Esophagus squamous epithelium (tissue), 5 donors: ENCODE measurements around the gene FOXC1. TPM values are rescaled to one million over a fixed set of nuclear protein-coding genes. Genes with fewer than 3 reads are reported as not detected.

ENCODE experiments used
- DNase-seq: peaks from one replicate; lab custom pipeline; 2025; lab: John Stamatoyannopoulos, UW
- H3K27ac ChIP-seq, 4 donors: fragments of 200-600 bp; sonication (generic); one replicate each; pipeline ENCODE4 v1.5.1; 2016 to 2019; ENCODE audit warnings: mild to moderate bottlenecking in 1 of 4
- H3K27me3 ChIP-seq, 4 donors: fragments of 200-600 bp; sonication (generic); 1 replicate in 3 of 4; 2 replicates in 1 of 4; pipeline versions ENCODE4 v1.5.1 to v1.6.0; 2017 to 2021; ENCODE audit warnings: antibody characterized with exemption in 1 of 4
- H3K36me3 ChIP-seq, 3 donors: fragments of 200-600 bp; sonication (generic); one replicate each; pipeline ENCODE4 v1.5.1; 2016 to 2019
- H3K4me1 ChIP-seq, 3 donors: fragments of 200-600 bp; sonication (generic); one replicate each; pipeline ENCODE4 v1.5.1; 2017 to 2019
- H3K4me3 ChIP-seq, 4 donors: fragments of 200-600 bp; sonication (generic); 1 replicate in 3 of 4; 2 replicates in 1 of 4; pipeline ENCODE4 v1.5.1; 2016 to 2019; ENCODE audit warnings: mild to moderate bottlenecking in 2 of 4, moderate library complexity in 1 of 4
- H3K9me3 ChIP-seq, 3 donors: fragments of 200-600 bp; sonication (generic); one replicate each; pipeline ENCODE4 v1.5.1; 2016 to 2019
- POLR2A ChIP-seq, 4 donors: fragments of 450-650 bp; IDR thresholded peaks; one replicate each; pipeline ENCODE4 v1.6.1; 2017; ENCODE audit warnings: antibody characterized with exemption in 4 of 4, mild to moderate bottlenecking in 4 of 4, moderate library complexity in 3 of 4
- WGBS, 2 donors: methylation state at CpG; one replicate each; pipeline ENCODE4 v1.1.5; 2018; 5-methylcytosine and 5-hydroxymethylcytosine counted together
- intact Hi-C: fragments of 100-400 bp; cut with DNase I; formaldehyde crosslinking; loops from one replicate; pipeline ENCODE4 v1.15.0; 2022
- total RNA-seq, 4 donors: library from RNA; depleted of rRNA; stranded (reverse); fragments of >200 nt; gene quantifications; one replicate each; pipeline ENCODE4 v1.1.0, GENCODE V29; 2016
- TF ChIP-seq, protein P1 (sequence below), 6 experiments: fragments of 450-650 bp in 4 of 6; fragments of 200-600 bp in 2 of 6; sonication (generic) in 2 of 6; IDR thresholded peaks; one replicate each; pipeline ENCODE4 v1.5.1; 2016 to 2019; ENCODE audit warnings: antibody characterized with exemption in 6 of 6, mild to moderate bottlenecking in 4 of 6, moderate library complexity in 4 of 6
- donor health status: DM: yes; HTN: yes; CAD: no.

Gene FOXC1
- total RNA-seq, 4 donors from 2014 or later = 2.2 to 6.0 (median 3.4) TPM

GRCh38 chr6:1630212-1630770, 20.6 kb downstream of the FOXC1 start:
- Histone ChIP-seq H3K9me3 (no peaks in the 10 kb centered on the region), H3K27me3 (peaks cover 0 to 52% (median 0%) of the 10 kb centered on the region in 4 donors), H3K4me1 (peaks cover 0 to 13% (median 2%) of the 10 kb centered on the region in 3 donors), H3K4me3 (no peak overlapping the region), H3K36me3 (no peaks in the 10 kb centered on the region), H3K27ac (no peak overlapping the region)
- no peak for DNase-seq
- intact Hi-C loops = no loop called here
- no peak for TF ChIP-seq POLR2A (IDR thresholded peaks at IDR 0.05)
- TF ChIP-seq, protein P1, sequence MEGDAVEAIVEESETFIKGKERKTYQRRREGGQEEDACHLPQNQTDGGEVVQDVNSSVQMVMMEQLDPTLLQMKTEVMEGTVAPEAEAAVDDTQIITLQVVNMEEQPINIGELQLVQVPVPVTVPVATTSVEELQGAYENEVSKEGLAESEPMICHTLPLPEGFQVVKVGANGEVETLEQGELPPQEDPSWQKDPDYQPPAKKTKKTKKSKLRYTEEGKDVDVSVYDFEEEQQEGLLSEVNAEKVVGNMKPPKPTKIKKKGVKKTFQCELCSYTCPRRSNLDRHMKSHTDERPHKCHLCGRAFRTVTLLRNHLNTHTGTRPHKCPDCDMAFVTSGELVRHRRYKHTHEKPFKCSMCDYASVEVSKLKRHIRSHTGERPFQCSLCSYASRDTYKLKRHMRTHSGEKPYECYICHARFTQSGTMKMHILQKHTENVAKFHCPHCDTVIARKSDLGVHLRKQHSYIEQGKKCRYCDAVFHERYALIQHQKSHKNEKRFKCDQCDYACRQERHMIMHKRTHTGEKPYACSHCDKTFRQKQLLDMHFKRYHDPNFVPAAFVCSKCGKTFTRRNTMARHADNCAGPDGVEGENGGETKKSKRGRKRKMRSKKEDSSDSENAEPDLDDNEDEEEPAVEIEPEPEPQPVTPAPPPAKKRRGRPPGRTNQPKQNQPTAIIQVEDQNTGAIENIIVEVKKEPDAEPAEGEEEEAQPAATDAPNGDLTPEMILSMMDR (IDR thresholded peaks at IDR 0.05) = no peak
- WGBS, 2 donors = 84 to 88% methylated on average over 6 to 10 of the region's 10 CpGs

DNA sequence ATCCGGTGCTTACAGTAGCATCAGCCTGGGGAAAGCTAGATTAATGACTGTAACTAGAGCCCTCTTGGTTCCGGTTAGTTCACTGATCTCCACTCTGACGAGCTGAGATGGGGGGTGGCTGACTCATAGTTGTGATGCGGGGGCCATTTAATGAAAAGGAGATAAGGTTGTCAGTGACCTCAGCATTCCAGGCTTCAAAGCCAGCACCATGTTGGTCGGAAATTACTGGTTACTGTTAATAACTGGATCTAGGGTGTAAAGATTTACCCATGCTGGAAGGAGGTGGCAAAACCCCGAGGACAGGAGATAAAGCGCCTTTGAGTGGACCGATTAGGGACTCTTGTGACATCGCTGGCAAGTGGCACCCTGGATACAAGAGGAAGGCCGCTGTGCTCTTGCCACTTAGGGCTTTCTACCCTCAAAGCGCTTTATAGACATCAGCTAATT, 21.1 kb downstream of the FOXC1 start:
- Histone ChIP-seq H3K36me3 (no peaks in the 10 kb centered on the region), H3K9me3 (no peaks in the 10 kb centered on the region), H3K4me3 (no peak overlapping the region), H3K27me3 (peaks cover 0 to 47% (median 0%) of the 10 kb centered on the region in 4 donors), H3K27ac (no peak overlapping the region), H3K4me1 (peaks cover 0 to 8% (median 0%) of the 10 kb centered on the region in 3 donors)
- DNase-seq = no peak
- intact Hi-C loops = no loop called here
- TF ChIP-seq POLR2A (IDR thresholded peaks at IDR 0.05) = no peak
- TF ChIP-seq, protein P1 (IDR thresholded peaks at IDR 0.05) = no peak
- 77 to 86% methylated on average over 10 to 11 of the region's 11 CpGs for WGBS, 2 donors

GRCh38 chr6:1631251-1631650, 21.5 kb downstream of the FOXC1 start:
- Histone ChIP-seq H3K27me3 (peaks cover 0 to 43% (median 0%) of the 10 kb centered on the region in 4 donors), H3K4me1 (peaks cover 0 to 9% (median 2%) of the 10 kb centered on the region in 3 donors), H3K9me3 (no peaks in the 10 kb centered on the region), H3K4me3 (no peak overlapping the region), H3K27ac (no peak overlapping the region), H3K36me3 (no peaks in the 10 kb centered on the region)
- WGBS, 2 donors = 87 to 99% methylated on average over 4 of the region's 4 CpGs
- DNase-seq = no peak
- TF ChIP-seq, protein P1 (IDR thresholded peaks at IDR 0.05) = no peak
- no peak for TF ChIP-seq POLR2A (IDR thresholded peaks at IDR 0.05)
- intact Hi-C loops = no loop called here

- H3K9me3 ChIP-seq = no peaks in the 10 kb centered on the region
- peaks cover 0 to 20% (median 0%) of the 10 kb centered on the region in 4 donors for H3K27me3 ChIP-seq
- H3K4me3 ChIP-seq = no peak overlapping the region
- no peak for TF ChIP-seq POLR2A (IDR thresholded peaks at IDR 0.05)
- TF ChIP-seq, protein P1 (IDR thresholded peaks at IDR 0.05) = no peak
- DNase-seq = no peak
- 89 to 94% methylated on average over 12 to 13 of the region's 16 CpGs for WGBS, 2 donors
- H3K36me3 ChIP-seq = no peaks in the 10 kb centered on the region
- peaks cover 0 to 27% (median 19%) of the 10 kb centered on the region in 3 donors for H3K4me1 ChIP-seq
- intact Hi-C loops = no loop called here
- H3K27ac ChIP-seq = no peak overlapping the region
Observed at GRCh38 chr6:1633366-1634021, 23.8 kb downstream of the FOXC1 start.

DNA sequence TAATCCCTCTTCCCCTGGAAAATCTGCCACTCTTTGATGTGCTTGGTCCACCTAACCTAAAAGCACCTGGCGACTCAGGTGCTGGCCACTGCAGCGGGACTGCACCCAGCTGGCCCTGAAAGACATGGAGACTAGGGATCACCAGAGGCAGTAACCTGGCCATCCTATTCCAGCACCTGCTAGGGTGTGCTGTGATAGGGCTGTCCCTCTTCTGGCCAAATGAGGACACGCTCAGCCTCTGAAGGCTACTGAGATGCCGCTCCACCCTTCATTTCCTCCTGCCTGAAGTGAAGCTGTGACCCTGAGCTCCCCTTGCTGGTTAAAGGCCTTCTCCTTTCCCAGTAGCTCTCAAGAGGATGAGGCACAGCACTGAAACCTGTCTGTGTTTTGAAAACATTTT, 24.4 kb downstream of the FOXC1 start:
- Histone ChIP-seq H3K36me3 (no peaks in the 10 kb centered on the region), H3K4me1 (peaks cover 0 to 27% (median 19%) of the 10 kb centered on the region in 3 donors), H3K9me3 (no peaks in the 10 kb centered on the region), H3K4me3 (no peak overlapping the region), H3K27me3 (peaks cover 0 to 14% (median 0%) of the 10 kb centered on the region in 4 donors), H3K27ac (no peak overlapping the region)
- TF ChIP-seq, protein P1 (IDR thresholded peaks at IDR 0.05) = no peak
- TF ChIP-seq POLR2A (IDR thresholded peaks at IDR 0.05) = no peak
- intact Hi-C loops = no loop called here
- WGBS, 2 donors = 90 to 100% methylated on average over 1 to 2 of the region's 4 CpGs
- no peak for DNase-seq
